ENCODE measurements around the gene MT1G. TPM values are rescaled to one million over a fixed set of nuclear protein-coding genes. Genes with fewer than 3 reads are reported as not detected.

Gene MT1G
- total and polyA plus RNA-seq, 4 donors: 152 to 9,444 (median 3,398) TPM

DNA sequence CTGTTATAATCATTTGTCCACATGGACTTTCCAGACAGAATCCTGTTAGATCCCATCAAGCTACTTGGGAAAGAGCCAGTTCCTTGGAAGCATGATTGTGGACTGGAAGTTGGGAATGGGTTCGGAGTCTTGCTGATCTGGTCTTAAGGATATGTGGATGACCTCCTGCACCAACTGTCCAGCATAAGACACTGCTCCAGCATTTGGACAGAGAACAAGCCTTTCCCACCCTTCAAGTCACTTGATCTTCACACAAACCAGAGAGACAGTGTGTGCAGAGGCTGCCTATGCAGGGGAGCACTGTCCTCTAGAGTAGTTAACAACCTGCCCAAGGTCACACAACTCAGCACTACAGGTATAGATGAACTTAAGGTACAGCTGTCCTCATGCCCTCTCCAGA lies 22.0 kb downstream of the MT1G start:
- DNase-seq (ENCODE audit: low spot score): no peak
- whole genome bisulfite sequencing: 2% methylated on average over 1 of the region's 1 CpG
- peaks cover 5 to 35% (median 18%) of the 10 kb centered on the region in 4 donors for H3K4me1 ChIP-seq (ENCODE audit: control insufficient read depth in 4 of 4, insufficient read depth in 4 of 4, low read length in 3 of 4)

More for the DNA sequence above, 22.0 kb downstream of the MT1G start:
- no peaks in the 10 kb centered on the region for H3K27me3 ChIP-seq (ENCODE audit: control insufficient read depth in 4 of 4, insufficient read depth in 4 of 4, low read length in 3 of 4)
- TF ChIP-seq JUND (IDR thresholded peaks at IDR 0.05) (no peak), HNF4A (conservative IDR thresholded peaks at IDR 0.05) (no peak), EGR1 (IDR thresholded peaks at IDR 0.05; ENCODE audit: low read depth in 2 of 2) (no peak), FOXA1 (IDR thresholded peaks at IDR 0.05) (no peak), RXRA (IDR thresholded peaks at IDR 0.05) (no peak), TAF1 (conservative IDR thresholded peaks at IDR 0.05) (no peak), SP1 (IDR thresholded peaks at IDR 0.05) (no peak), NR2F2 (IDR thresholded peaks at IDR 0.05) (no peak), GABPA (IDR thresholded peaks at IDR 0.05 in 1 of 2, conservative IDR thresholded peaks at IDR 0.05 in 1 of 2) (no peak), FOXA2 (IDR thresholded peaks at IDR 0.05) (no peak), HNF4G (IDR thresholded peaks at IDR 0.05) (no peak), YY1 (IDR thresholded peaks at IDR 0.05) (no peak), ZBTB33 (IDR thresholded peaks at IDR 0.05) (no peak), RAD21 (IDR thresholded peaks at IDR 0.05) (no peak)
- TF ChIP-seq, protein P1, sequence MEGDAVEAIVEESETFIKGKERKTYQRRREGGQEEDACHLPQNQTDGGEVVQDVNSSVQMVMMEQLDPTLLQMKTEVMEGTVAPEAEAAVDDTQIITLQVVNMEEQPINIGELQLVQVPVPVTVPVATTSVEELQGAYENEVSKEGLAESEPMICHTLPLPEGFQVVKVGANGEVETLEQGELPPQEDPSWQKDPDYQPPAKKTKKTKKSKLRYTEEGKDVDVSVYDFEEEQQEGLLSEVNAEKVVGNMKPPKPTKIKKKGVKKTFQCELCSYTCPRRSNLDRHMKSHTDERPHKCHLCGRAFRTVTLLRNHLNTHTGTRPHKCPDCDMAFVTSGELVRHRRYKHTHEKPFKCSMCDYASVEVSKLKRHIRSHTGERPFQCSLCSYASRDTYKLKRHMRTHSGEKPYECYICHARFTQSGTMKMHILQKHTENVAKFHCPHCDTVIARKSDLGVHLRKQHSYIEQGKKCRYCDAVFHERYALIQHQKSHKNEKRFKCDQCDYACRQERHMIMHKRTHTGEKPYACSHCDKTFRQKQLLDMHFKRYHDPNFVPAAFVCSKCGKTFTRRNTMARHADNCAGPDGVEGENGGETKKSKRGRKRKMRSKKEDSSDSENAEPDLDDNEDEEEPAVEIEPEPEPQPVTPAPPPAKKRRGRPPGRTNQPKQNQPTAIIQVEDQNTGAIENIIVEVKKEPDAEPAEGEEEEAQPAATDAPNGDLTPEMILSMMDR (IDR thresholded peaks at IDR 0.05; ENCODE audit: low read depth, low read length, missing input control): no peak
- TF ChIP-seq, protein P2, sequence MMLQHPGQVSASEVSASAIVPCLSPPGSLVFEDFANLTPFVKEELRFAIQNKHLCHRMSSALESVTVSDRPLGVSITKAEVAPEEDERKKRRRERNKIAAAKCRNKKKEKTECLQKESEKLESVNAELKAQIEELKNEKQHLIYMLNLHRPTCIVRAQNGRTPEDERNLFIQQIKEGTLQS (IDR thresholded peaks at IDR 0.05): no peak
- TF ChIP-seq, protein P3, sequence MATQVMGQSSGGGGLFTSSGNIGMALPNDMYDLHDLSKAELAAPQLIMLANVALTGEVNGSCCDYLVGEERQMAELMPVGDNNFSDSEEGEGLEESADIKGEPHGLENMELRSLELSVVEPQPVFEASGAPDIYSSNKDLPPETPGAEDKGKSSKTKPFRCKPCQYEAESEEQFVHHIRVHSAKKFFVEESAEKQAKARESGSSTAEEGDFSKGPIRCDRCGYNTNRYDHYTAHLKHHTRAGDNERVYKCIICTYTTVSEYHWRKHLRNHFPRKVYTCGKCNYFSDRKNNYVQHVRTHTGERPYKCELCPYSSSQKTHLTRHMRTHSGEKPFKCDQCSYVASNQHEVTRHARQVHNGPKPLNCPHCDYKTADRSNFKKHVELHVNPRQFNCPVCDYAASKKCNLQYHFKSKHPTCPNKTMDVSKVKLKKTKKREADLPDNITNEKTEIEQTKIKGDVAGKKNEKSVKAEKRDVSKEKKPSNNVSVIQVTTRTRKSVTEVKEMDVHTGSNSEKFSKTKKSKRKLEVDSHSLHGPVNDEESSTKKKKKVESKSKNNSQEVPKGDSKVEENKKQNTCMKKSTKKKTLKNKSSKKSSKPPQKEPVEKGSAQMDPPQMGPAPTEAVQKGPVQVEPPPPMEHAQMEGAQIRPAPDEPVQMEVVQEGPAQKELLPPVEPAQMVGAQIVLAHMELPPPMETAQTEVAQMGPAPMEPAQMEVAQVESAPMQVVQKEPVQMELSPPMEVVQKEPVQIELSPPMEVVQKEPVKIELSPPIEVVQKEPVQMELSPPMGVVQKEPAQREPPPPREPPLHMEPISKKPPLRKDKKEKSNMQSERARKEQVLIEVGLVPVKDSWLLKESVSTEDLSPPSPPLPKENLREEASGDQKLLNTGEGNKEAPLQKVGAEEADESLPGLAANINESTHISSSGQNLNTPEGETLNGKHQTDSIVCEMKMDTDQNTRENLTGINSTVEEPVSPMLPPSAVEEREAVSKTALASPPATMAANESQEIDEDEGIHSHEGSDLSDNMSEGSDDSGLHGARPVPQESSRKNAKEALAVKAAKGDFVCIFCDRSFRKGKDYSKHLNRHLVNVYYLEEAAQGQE (IDR thresholded peaks at IDR 0.05): no peak
- TF ChIP-seq, protein P4, sequence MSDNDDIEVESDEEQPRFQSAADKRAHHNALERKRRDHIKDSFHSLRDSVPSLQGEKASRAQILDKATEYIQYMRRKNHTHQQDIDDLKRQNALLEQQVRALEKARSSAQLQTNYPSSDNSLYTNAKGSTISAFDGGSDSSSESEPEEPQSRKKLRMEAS (IDR thresholded peaks at IDR 0.05): no peak
- no peak overlapping the region for H3K27ac ChIP-seq (ENCODE audit: low read depth in 1 of 2, low read length in 2 of 2)
- H3K9me3 ChIP-seq (ENCODE audit: control insufficient read depth in 4 of 4, low read length in 3 of 4): no peaks in the 10 kb centered on the region
- no peak overlapping the region for H3K9ac ChIP-seq (ENCODE audit: low read depth in 1 of 2, low read length in 2 of 2)
- H3K4me3 ChIP-seq (ENCODE audit: low read depth in 1 of 3, low read length in 3 of 3): no peak overlapping the region
- H3K36me3 ChIP-seq (ENCODE audit: control insufficient read depth in 4 of 4, insufficient read depth in 3 of 4, low read depth in 1 of 4, low read length in 3 of 4): no peaks in the 10 kb centered on the region

All from liver (tissue), 9 donors.